Fibroblast of mammary gland (primary cell): ENCODE data around the gene ATP10B.

Experiments used
- DNase-seq: peaks from one replicate; pipeline ENCODE4 v3.0.0-alpha.2; 2010; ENCODE audit warnings: low read depth
- H3K4me3 ChIP-seq: 2 replicates; pipeline ENCODE4 v1.5.1; 2011; ENCODE audit warnings: low read depth, mild to moderate bottlenecking, low read length, moderate library complexity; ENCODE audit not compliant: control insufficient read depth
- CTCF ChIP-seq: conservative IDR thresholded peaks from 2 replicates; pipeline ENCODE4 v1.5.1; 2011; ENCODE audit warnings: low read depth, low read length, inconsistent platforms; ENCODE audit not compliant: control insufficient read depth, insufficient read depth

ATP10B gene

GRCh38 chr5:160604484-160604883 lies 247.5 kb downstream of the ATP10B start:
- no peak for TF ChIP-seq CTCF
- H3K4me3 ChIP-seq, result no peak overlapping the region
- no peak for DNase-seq

DNA sequence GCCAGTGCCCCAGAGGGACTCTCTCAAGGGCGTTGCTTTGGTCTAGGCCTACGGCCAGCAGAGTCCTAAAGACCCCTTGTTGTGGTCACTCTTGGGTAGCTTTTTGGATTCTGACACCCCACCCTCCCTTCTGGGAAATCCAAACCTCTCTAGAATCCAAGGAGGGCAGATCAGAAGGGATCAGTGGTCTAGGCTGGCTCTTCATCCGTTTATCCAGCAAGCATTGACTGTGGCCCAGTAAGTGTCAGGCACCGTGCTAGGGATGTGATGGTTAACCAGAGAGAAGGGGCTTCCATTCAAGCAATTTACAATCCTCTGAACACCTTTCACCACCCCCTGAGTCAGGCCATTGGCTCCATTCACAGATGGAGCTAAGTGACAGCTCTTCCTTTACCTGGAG lies 249.3 kb downstream of the ATP10B start:
- no peak overlapping the region for H3K4me3 ChIP-seq
- DNase-seq, result no peak
- no peak for TF ChIP-seq CTCF

- H3K4me3 ChIP-seq, result no peak overlapping the region
- no peak for DNase-seq
- no peak for TF ChIP-seq CTCF
Measured at GRCh38 chr5:160601046-160601445, 251.0 kb downstream of the ATP10B start.

- DNase-seq, result no peak
- TF ChIP-seq CTCF, result no peak
Measured at GRCh38 chr5:160573318-160573717, 278.7 kb downstream of the ATP10B start.

DNA sequence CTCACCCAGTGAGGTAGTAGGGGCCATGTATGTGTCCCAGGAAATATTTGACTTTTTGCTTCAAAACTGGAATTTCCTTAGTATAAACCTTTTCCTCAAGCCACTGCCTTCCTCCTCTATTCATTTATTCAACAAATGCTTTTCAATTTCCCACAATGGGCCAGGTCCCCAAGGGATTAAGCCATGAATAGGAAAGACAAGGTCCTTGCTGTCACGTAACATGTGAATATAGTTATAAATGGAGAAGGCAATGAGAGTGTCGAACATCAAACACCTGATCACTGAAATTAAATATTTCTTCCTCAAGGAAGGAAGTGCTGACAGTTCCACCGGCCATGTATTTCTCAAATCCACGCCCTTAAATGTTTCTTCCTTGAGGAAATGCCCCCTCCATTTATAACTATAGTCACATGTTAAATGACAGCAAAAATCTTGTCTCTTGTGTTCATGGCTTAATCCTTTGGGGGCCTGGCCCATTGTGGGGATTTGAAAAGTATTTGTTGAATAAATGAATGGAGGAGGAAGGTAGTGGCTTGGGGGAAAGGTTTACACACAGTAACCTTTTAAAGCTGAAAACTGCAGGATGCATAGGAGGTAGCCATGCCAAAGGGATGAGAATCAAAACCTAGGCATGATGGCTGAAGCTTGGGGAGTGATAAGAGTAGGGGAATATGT lies 284.8 kb downstream of the ATP10B start:
- TF ChIP-seq CTCF, result no peak
- no peak for DNase-seq
- H3K4me3 ChIP-seq, result no peak overlapping the region

More at GRCh38 chr5:160573318-160573717, 278.7 kb downstream of the ATP10B start:
- H3K4me3 ChIP-seq, result no peak overlapping the region

GRCh38 chr5:160565376-160565775 lies 286.6 kb downstream of the ATP10B start:
- no peak overlapping the region for H3K4me3 ChIP-seq
- DNase-seq, result no peak
- no peak for TF ChIP-seq CTCF

GRCh38 chr5:160556846-160557245 lies 295.2 kb downstream of the ATP10B start:
- H3K4me3 ChIP-seq, result no peak overlapping the region
- peak; percentile 70 for DNase-seq
- no peak for TF ChIP-seq CTCF
